ENCODE data around the gene ABLIM3.

GRCh38 chr5:149125386-149125891, 15.9 kb upstream of the ABLIM3 start:
- TF ChIP-seq FOXK2 (IDR thresholded peaks at IDR 0.05): no peak
- TF ChIP-seq FOXA1 (IDR thresholded peaks at IDR 0.05): no peak
- no peak for TF ChIP-seq PKNOX1 (IDR thresholded peaks at IDR 0.05)
- TF ChIP-seq ZNF384 (IDR thresholded peaks at IDR 0.05): no peak
- TF ChIP-seq CTBP1 (IDR thresholded peaks at IDR 0.05; ENCODE audit: borderline replicate concordance): no peak
- no peak for TF ChIP-seq HDGF (IDR thresholded peaks at IDR 0.05; ENCODE audit: borderline replicate concordance)
- TF ChIP-seq TARDBP (IDR thresholded peaks at IDR 0.05): no peak
- no peak for TF ChIP-seq LEF1 (IDR thresholded peaks at IDR 0.05; ENCODE audit: borderline replicate concordance)
- no peak for TF ChIP-seq SP1 (IDR thresholded peaks at IDR 0.05)
- no peak for TF ChIP-seq L3MBTL2 (conservative IDR thresholded peaks at IDR 0.05)
- TF ChIP-seq ARNT (IDR thresholded peaks at IDR 0.05): no peak
- no peak for TF ChIP-seq ELF4 (IDR thresholded peaks at IDR 0.05)
- TF ChIP-seq FOXM1 (IDR thresholded peaks at IDR 0.05; ENCODE audit: borderline replicate concordance): no peak
- TF ChIP-seq BHLHE40 (IDR thresholded peaks at IDR 0.05; ENCODE audit: borderline replicate concordance): no peak
